SK-N-DZ (cell line): ENCODE measurements around the gene MAEL.

Source experiments
- DNase-seq: peaks from one replicate; pipeline ENCODE4 v3.0.0-alpha.2; 2015; ENCODE audit warnings: low spot score
- small RNA-seq, 2 experiments: library from RNA; depleted of rRNA; stranded (forward); fragments of <200 nt; gene quantifications; one replicate each; pipeline ENCODE3, GENCODE V24; 2014

MAEL gene

DNA sequence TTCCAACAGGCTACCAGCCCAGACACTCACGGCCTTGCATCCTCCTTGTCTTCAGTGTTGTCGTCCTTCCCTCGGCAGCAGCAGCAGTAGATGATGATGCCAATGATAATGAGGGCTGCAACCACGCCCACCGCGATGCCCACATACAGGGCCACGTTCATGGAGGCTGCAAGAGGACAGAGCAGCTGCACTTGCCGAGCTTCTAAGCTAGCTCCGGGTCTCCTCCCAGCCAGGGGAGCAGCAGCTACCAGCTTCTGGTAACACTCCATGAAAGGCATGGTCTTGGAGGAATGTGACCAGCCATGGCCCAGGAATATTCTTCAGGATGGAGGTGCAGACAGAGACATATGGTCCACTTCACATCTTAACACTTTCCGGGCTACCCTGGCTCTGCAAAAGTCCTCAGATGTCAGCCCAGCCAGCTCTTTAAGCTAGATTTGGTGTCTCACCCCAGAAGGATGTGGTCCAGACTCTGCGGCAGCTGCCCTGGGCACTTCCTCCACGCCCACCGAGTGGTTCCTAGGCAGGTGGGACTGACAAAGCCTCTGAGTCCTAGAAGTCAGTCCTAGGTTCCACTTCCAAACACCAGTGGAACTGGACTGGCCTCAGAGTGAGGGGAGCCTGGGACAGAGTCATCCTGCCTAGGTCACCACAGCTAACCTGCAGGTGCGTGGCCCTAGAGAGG lies 66.0 kb downstream of the MAEL start:
- DNase-seq, result no peak

DNA sequence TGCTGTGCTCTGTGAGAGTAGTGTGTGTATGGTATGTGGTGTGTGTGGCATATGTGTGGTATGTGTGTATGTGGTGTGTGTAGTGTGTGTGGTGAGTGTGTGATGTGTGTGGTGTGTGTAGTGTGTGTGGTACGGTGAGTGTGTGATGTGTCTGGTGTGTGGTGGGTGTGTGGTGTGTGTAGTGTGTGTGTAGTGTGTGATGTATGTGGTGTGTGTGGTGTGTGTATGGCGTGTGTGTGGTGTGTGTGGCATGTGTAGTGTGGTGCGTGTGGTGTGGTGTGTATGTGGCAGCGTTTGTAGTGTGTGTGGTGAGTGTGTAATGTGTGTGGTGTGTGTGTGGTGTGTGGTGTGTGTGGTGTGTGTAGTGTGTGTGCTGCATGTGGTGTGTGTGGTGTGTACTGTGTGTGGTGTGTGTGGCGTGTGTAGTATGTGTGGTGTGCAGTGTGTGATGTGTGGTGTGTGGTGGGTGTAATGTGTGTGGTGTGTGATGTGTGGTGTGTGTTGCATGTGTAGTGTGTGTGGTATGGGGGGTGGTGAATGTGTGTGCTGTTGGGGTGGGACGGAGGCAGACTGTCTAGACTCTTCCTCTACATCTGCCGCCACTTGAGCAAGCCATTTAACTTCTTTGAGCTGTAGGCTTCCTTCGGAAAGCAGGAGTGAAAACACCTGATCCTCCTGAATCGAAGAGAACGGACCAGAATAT lies 67.6 kb downstream of the MAEL start:
- peak; percentile 73 for DNase-seq

DNA sequence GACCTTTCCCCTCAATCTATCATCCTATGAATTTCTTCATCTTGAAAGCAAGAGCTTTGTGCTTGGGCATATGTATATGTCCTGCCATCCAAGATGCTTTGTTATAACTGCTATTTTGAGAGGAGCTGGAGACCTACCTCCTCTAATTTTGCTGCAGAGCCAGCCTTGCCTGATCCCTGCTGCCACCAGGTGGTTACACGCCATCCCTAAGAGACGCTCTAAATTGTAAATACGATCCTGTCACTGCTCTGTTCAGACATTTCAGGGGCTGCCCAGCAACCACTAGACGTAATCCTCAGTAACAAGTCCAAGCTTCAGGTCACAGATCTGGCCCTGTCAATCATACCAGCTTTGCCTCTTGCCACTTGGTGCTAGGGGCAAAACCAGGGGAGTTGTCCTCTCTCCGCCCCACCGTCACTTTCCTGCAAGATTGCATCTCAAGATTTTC lies 68.2 kb downstream of the MAEL start:
- peak; percentile 74 for DNase-seq

DNA sequence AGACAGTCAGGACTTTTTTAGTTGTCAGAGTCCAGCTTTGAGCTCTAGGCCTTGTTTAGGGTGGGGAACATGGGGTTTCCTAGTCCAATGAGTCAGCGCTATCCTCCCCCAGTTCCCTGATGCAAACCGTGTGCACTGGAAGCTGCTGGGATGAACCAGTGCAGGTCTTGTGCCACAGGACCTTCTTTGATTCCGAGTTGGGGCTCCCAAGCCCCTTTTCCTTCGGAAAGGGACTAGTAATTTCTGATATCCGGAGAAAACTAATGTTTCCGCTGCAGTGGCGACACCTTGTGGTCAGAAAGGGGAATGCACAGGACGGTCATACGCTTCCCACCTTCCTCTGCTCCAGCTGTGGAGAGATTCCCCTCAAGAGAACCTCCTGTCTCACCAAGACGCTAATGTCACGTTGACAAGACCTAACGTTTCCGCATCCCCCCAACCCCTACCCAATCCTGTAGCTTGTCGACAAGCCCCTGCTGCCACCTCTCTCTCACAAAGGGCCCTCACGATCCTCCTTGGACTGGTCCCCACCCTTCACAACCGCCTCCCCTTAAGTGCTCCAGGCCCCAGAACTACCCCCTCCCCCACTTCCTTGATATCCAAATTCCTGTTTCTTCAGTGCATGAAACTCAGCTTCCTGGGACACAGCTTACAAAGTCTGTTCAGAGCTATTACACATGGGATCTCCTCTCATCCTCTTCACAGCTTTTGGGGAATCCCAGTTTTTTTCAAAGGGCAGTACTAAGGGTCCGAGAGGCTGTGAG lies 70.1 kb downstream of the MAEL start:
- DNase-seq, result peak; percentile 68

DNA sequence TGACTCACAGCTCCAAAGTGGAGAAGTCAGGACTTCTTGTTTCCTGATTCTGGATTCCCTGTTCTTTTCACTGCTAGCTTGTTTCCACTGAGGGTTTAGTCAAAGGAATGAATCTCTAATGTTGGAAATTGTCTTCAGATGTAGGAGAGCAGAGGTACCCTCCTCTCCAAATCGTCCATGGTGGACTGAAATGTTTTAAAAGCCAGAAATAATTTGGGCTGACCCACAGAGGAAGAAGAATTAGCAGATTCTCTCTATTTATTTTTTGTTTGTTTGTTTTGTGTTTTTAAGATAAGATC lies 70.7 kb downstream of the MAEL start:
- DNase-seq, result no peak

DNA sequence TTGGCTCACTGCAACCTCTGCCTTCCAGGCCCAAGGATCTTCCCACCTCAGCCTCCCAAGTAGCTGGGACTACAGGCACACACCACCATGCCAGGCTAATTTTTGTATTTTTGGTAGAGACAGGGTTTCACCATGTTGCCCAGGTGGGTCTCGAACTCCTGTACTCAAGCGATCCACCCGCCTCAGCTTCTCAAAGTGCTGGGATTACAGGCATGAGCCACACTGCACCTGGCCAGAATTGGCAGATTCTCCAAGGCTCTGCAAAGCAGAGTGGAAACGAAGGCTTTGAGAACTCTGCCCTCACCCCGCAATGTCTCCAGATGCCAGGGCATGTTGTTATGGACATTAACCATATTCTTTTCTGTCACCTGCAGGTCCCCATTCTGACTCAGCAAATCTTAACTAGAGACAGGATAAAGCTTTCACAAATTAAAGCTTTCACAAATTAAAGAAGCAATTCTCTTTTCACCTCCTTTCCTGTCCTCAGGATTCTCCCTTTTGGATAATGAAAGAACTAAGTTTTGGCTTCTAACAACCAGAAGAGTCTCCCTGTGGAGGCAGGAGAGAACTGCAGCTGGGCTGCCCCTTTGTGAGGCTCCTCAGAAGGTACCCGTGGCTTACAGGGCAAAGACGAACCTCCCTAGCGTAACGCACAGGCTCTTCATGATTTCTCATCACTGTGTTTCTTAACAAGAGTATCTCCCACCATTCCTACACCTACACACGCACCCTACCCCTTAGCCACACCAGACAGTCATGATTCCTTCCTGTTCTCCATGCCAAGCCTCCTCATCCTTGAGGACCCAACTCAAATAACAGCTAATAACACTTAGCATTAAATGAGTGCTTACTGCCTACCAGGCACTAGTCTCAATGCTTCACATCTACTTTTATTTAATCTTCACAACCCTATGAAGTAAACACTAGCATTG lies 71.3 kb downstream of the MAEL start:
- no peak for DNase-seq

DNA sequence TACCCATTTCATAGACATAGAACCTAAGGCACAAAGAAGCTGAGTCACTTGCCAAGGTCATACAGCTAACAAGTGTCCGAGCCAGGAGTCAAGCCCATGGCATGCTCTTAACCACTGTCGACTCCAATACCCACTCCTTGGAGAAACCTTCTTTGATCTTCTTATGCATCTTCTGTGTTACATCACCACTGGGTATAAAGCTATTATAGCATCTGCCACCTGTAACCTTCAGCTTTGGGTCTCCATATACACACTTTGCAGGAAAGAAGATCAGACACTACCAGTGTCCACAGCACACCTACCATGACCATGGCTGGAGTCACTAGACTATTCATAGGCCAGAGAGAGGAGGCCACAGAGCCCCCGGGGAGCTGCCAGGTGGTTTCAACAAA lies 72.0 kb downstream of the MAEL start:
- DNase-seq, result no peak

DNA sequence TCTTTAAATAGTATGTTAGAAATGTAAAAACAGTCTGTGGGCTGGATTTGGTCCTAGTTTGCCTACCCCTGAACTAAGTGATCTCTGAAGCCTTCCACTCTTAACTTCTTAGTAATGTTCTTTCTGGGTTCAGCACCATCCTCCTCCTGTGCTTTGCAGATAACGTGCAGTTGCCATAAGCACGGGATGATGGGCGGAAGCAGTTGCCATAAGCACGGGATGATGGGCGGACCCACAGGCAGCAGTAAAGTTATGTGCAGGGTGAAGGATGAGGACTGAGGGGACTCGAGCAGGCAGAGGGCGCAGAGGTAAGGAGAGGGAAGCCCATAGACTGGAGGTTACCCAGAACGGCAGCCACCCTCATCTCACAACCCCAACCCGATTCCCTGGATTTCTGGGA lies 75.5 kb downstream of the MAEL start:
- no peak for DNase-seq

DNA sequence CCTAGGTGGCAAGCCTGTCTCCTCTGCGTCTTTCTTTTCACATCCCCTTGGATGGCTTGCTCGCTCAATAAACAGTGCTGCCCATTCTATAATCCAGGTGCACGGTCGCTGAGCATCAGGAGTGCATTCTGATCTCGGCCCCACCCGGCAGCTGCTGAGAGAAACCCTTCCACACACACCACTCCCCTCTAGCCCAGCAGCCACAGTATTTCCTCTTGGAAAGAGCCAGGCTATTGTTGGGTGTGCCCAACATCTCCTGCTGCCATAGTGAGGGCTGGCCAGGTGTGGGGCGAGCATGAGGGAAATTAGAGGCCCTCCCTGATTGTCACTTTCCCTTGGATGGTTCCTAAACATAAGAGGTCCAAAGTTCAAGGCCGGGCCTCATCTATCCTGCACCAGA lies 76.4 kb downstream of the MAEL start:
- no peak for DNase-seq

DNA sequence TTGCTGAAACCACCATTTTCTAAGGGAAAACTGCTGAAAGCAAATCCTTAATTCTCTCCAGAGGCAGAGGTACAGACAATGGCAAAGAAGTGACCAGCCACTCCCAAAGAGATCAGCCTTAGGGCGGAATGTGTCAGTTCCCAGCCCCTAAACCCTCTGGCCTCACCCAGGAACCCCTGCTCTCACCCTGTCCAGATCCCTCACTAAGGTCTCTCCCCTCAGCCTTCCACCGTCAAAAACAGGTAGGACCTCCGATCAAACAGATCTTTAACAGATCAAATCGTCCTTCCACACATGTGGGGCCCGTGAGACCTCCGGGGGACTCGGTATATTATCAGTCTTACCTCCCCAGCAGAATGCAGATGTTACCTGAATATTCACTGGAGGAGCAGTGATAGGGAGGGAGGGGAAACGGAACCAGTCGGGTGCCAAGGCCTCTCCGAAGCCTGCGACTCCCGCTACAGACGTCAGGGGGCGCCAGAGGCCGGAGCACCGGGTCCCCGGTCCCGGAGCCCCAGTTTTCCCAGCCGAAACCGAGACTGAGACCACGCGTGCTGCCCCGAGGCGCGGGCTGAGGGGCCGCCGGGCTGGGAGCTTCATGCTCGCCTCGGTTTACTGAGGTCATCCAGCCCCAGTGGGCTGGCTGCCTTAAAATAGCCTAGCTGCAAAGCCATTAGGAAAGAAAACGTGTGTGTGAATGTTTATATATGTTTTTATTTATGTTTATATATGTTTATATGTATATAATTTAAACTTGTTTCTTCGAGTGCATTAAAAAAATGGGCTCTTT lies 77.4 kb downstream of the MAEL start:
- peak; percentile 68 for DNase-seq

DNA sequence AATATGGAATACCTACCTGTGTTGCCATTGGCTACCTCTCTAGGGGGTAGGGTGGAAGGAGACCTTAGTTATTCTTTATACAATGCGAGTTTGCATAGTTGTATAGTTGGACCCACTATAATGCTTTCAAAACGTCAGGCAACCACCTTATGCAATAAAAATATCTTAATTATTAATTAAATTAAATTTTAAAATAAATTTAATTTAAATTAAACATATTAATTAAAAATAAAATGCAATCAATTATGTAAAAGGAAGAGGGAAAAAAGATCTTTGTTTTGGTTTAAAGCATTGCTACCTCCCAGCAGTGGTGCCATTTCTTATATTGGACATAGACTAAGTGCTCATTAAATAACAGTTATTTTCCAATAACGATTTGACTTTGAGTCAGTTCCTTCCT lies 78.8 kb downstream of the MAEL start:
- no peak for DNase-seq

DNA sequence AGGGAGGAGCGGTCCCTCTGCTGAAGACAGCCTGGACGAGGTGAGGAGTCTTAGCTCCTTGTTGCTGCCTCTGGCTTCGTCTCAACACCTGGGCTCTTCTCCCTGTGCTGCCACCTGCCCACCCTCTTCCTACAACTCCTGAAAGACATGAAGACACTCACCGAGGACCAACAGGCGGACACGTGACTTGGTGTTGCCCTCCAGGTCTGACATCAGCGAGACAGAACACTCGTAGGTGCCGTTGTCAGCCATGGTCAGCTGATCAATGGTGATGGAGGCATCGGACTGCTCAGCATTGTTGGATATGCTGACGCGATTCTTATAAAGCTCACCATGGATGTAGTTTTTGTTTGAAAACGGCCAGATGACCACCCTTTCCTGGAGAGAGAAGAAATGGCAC lies 79.7 kb downstream of the MAEL start:
- no peak for DNase-seq

DNA sequence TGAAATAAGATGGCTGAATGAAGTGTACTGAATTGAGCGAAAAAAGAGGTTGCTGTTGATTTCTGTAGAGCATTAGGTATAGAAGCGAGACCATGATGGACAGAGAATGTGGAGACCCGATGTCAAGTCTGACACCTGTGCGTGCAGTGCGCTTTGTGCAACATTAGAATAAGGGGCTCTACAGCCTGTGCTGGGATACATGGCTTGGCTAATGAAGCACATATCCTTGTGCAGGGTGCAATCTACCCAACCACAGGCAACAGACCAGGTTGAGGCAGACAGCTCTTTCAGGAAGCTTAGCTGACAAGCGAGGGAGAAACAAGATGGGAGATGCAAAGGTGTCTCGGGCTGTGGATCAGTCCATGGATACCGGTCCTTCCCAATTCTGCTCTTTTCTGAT lies 82.2 kb downstream of the MAEL start:
- DNase-seq, result no peak

Small RNA genes lying within 50 kb of the gene (small RNA-seq; reads per million reads assigned to genes)
- 0.52 to 0.84 reads per million in 2 experiments for gene RNA5SP65
